RWPE2 (cell line): ENCODE data around the gene TFIP11.

Source experiments
- ATAC-seq: fragments of 200-7000 bp; cut with Tn5 transposase; 3 replicates; pipeline ENCODE4 v1.9.1; 2021; ENCODE audit warnings: low read depth
- DNase-seq: peaks from one replicate; pipeline ENCODE4 v3.0.0-alpha.2; 2020; ENCODE audit warnings: low spot score
- H3K27ac ChIP-seq: fragments of 450-650 bp; 2 replicates; pipeline ENCODE4 v1.5.1; 2017; ENCODE audit warnings: mild to moderate bottlenecking; ENCODE audit not compliant: poor library complexity, severe bottlenecking
- H3K27me3 ChIP-seq: fragments of 250-450 bp; sonication (Bioruptor Pico); 2 replicates; pipeline ENCODE4 v1.5.1; 2021; ENCODE audit warnings: mild to moderate bottlenecking, moderate library complexity; ENCODE audit not compliant: insufficient read depth, poor library complexity, severe bottlenecking
- H3K36me3 ChIP-seq: fragments of 250-450 bp; sonication (Bioruptor Pico); 2 replicates; pipeline ENCODE4 v1.5.1; 2020; ENCODE audit warnings: low read depth, mild to moderate bottlenecking, moderate library complexity
- H3K4me1 ChIP-seq: fragments of 250-450 bp; sonication (Bioruptor Pico); 2 replicates; pipeline ENCODE4 v1.5.1; 2021; ENCODE audit warnings: mild to moderate bottlenecking, moderate library complexity; ENCODE audit not compliant: insufficient read depth, poor library complexity, severe bottlenecking
- H3K4me3 ChIP-seq: fragments of 250-450 bp; sonication (Bioruptor Pico); 2 replicates; pipeline ENCODE4 v1.5.1; 2021; ENCODE audit warnings: mild to moderate bottlenecking, moderate library complexity; ENCODE audit not compliant: severe bottlenecking
- H3K9me3 ChIP-seq: fragments of 250-450 bp; sonication (Bioruptor Pico); 2 replicates; pipeline ENCODE4 v1.5.1; 2021; ENCODE audit warnings: mild to moderate bottlenecking, moderate library complexity; ENCODE audit not compliant: severe bottlenecking
- CTCF ChIP-seq: fragments of 450-650 bp; IDR thresholded peaks from one replicate; pipeline ENCODE4 v1.5.1; 2017; ENCODE audit warnings: mild to moderate bottlenecking, moderate library complexity; ENCODE audit not compliant: poor library complexity, severe bottlenecking

Gene TFIP11

GRCh38 chr22:26536056-26536761 lies 23.9 kb upstream of the TFIP11 start:
- H3K27me3 ChIP-seq: no peaks in the 10 kb centered on the region
- peaks cover 6% of the 10 kb centered on the region for H3K4me1 ChIP-seq
- ATAC-seq: no peak
- TF ChIP-seq CTCF: no peak
- no peaks in the 10 kb centered on the region for H3K9me3 ChIP-seq
- no peak overlapping the region for H3K4me3 ChIP-seq
- peaks cover 20% of the 10 kb centered on the region for H3K36me3 ChIP-seq
- no peak for DNase-seq
- H3K27ac ChIP-seq: no peak overlapping the region

DNA sequence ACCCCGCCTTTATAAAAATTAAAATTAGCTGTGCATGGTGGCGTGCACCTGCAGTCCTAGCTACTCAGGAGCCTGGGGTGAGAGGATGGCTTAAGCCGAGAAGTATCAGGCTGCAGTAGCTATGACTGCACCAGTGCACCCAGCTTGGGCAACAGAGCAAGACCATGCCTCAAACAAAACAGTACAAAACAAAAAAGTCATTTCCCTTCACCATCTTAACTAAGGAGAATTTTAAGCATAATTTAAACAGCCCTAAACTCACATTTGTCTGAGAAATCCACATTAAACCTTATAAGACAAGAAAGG lies 23.3 kb upstream of the TFIP11 start:
- ATAC-seq (no peak), DNase-seq (no peak)
- Histone ChIP-seq H3K27me3 (no peaks in the 10 kb centered on the region), H3K9me3 (no peaks in the 10 kb centered on the region), H3K27ac (no peak overlapping the region), H3K4me1 (peaks cover 6% of the 10 kb centered on the region), H3K4me3 (no peak overlapping the region), H3K36me3 (peaks cover 25% of the 10 kb centered on the region)
- no peak for TF ChIP-seq CTCF

DNA sequence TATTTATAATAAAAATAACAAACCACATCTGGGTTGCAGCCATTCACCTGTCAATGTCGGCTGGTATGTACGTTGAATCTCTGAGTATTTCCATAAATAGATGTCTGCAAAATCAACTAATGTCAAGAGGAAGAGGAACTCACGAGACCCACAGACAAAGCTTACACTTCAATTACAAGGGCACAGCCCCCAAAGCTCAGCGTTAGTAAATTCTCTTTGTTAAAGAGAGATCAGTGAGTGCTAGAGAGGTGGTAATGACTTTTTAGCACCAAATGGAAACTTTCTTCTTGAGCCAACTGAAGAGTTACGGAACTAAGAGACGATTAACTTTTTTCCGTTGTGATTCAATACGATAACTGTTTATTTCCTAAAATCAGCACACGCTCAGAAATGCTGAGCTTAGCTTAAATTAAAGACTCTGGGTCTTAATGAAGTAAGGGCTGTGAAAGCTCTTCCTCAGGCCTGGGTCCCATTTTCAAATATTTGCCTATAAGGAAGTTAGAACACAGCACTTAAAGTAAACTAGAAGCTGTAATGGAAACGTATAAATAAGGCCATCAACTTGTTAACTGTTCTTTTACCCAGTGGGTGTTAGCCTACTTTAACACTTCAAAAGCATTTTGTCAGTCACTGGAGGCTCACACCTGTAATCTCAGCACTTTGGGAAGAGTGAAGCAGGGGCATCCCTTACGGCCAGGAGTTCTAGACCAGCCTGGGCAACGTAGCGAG lies 22.8 kb upstream of the TFIP11 start:
- TF ChIP-seq CTCF: no peak
- H3K4me1 ChIP-seq: peaks cover 6% of the 10 kb centered on the region
- H3K4me3 ChIP-seq: no peak overlapping the region
- H3K27ac ChIP-seq: no peak overlapping the region
- DNase-seq: no peak
- H3K9me3 ChIP-seq: no peaks in the 10 kb centered on the region
- H3K27me3 ChIP-seq: no peaks in the 10 kb centered on the region
- peaks cover 26% of the 10 kb centered on the region for H3K36me3 ChIP-seq
- ATAC-seq: no peak

- H3K9me3 ChIP-seq: no peaks in the 10 kb centered on the region
- H3K4me1 ChIP-seq: peaks cover 12% of the 10 kb centered on the region
- TF ChIP-seq CTCF: no peak
- DNase-seq (no peak), ATAC-seq (no peak)
- H3K27ac ChIP-seq: no peak overlapping the region
- no peak overlapping the region for H3K4me3 ChIP-seq
- H3K36me3 ChIP-seq: peaks cover 31% of the 10 kb centered on the region
- no peaks in the 10 kb centered on the region for H3K27me3 ChIP-seq
Measured at GRCh38 chr22:26534171-26534855, 22.0 kb upstream of the TFIP11 start.
